ENCODE results near the gene DUSP3. TPM values are rescaled to one million over a fixed set of nuclear protein-coding genes. Genes with fewer than 3 reads are reported as not detected.

The DUSP3 gene
- total and polyA plus RNA-seq, 11 donors, result 208 to 363 (median 267) TPM

DNA sequence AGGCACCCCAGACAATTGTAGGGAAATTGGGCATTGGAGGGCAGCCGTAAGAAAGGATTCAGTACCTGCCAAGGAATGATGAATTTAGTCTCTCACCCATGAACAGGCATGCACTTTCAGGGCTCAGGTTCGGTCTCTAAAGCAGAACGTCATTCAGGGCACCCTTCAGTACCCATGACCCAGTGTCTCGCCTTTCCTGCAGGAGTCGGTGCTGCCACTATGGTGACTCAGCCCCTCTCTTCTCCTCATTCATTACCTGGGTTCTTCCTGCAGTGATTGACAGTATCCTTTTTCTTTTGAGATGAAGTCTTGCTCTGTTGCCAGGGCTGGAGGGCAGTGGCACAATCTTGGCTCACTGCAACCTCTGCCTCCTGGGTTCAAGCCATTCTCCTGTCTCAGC, 28.6 kb downstream of the DUSP3 start:
- DNase-seq (no peak), ATAC-seq (no peak)
- Histone ChIP-seq H3K27me3 (peaks cover 0 to 9% (median 4%) of the 10 kb centered on the region in 9 donors), H3K9me3 (no peaks in the 10 kb centered on the region), H3K36me3 (no peaks in the 10 kb centered on the region), H3K4me1 (peaks cover 1 to 16% (median 8%) of the 10 kb centered on the region in 12 donors), H3K27ac (no peak overlapping the region), H3K4me3 (no peak overlapping the region)
- intact Hi-C loops (cut with DNase I), result loop anchor here in 3 of 10 donors (5.0 to 10.0 kb wide), 2 partner anchors 38 to 175 kb away; no protein-coding TSS in a partner anchor
- WGBS, 4 donors, result 85 to 94% (median 88%) methylated on average over 5 of the region's 5 CpGs
- TF ChIP-seq, protein P1, sequence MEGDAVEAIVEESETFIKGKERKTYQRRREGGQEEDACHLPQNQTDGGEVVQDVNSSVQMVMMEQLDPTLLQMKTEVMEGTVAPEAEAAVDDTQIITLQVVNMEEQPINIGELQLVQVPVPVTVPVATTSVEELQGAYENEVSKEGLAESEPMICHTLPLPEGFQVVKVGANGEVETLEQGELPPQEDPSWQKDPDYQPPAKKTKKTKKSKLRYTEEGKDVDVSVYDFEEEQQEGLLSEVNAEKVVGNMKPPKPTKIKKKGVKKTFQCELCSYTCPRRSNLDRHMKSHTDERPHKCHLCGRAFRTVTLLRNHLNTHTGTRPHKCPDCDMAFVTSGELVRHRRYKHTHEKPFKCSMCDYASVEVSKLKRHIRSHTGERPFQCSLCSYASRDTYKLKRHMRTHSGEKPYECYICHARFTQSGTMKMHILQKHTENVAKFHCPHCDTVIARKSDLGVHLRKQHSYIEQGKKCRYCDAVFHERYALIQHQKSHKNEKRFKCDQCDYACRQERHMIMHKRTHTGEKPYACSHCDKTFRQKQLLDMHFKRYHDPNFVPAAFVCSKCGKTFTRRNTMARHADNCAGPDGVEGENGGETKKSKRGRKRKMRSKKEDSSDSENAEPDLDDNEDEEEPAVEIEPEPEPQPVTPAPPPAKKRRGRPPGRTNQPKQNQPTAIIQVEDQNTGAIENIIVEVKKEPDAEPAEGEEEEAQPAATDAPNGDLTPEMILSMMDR (IDR thresholded peaks at IDR 0.05), result no peak
- no peak for TF ChIP-seq POLR2A (IDR thresholded peaks at IDR 0.05)

DNA sequence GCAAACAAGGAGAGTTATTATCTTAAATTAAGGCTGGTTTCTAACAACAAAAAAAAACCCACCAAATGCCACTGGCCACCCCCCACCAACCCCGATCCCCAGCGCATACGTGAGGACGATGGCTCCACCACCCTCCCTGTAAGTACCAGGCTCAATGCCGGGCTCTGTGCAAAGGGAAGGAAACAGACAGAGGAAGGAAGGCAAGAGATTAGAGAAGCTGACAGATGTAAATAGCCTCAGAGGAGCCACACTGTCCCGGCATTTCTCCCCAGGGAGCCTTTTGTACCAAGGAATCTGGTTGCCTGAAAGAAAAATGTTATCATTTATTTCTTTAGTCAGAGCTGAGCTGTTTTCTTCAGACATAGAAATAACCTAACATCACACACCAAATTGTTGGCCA, 33.2 kb downstream of the DUSP3 start:
- H3K4me3 ChIP-seq, result no peak overlapping the region
- H3K9me3 ChIP-seq, result no peaks in the 10 kb centered on the region
- H3K36me3 ChIP-seq, result no peaks in the 10 kb centered on the region
- DNase-seq (peak in 1 of 5 donors; percentile 44), ATAC-seq (peak in 2 of 4 donors; percentile 44 to 51)
- peaks cover 0 to 15% (median 3%) of the 10 kb centered on the region in 12 donors for H3K4me1 ChIP-seq
- intact Hi-C loops (cut with DNase I), result loop anchor here in 1 of 10 donors (10.0 kb wide), 1 partner anchor 171 kb away; no protein-coding TSS in a partner anchor
- H3K27me3 ChIP-seq, result no peaks in the 10 kb centered on the region
- TF ChIP-seq, protein P1 (IDR thresholded peaks at IDR 0.05), result no peak
- TF ChIP-seq POLR2A (IDR thresholded peaks at IDR 0.05), result no peak
- WGBS, 4 donors, result 7 to 21% (median 18%) methylated on average over 6 of the region's 6 CpGs
- no peak overlapping the region for H3K27ac ChIP-seq

DNA sequence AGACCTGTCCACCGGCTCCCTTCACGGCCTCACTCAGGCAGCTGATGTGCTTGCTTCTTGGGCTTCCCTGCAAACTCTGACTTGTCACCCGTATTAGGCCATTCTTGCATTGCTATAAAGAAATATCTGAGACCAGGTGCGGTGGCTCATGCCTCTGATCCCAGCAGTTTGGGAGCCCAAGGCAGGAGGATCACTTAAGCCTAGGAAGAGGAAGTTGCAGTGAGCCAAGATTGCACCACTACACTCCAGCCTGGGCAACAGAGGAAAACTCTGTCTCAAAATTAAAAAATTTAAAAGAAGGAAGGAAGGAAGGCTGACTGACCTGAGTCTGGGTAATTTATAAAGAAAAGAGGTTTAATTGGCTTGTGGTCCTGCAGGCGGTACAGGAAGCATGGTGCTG, 37.1 kb downstream of the DUSP3 start:
- Histone ChIP-seq H3K27ac (no peak overlapping the region), H3K4me1 (peaks cover 0 to 11% (median 3%) of the 10 kb centered on the region in 12 donors), H3K9me3 (no peaks in the 10 kb centered on the region), H3K27me3 (no peaks in the 10 kb centered on the region), H3K4me3 (no peak overlapping the region), H3K36me3 (no peaks in the 10 kb centered on the region)
- no peak for TF ChIP-seq POLR2A (IDR thresholded peaks at IDR 0.05)
- TF ChIP-seq, protein P1 (IDR thresholded peaks at IDR 0.05), result no peak
- intact Hi-C loops (cut with DNase I), result loop anchor here in 1 of 10 donors (10.0 kb wide), 1 partner anchor 167 kb away; no protein-coding TSS in a partner anchor
- ATAC-seq, result no peak
- WGBS, 4 donors, result 74 to 89% (median 84%) methylated on average over 5 of the region's 5 CpGs
- no peak for DNase-seq

DNA sequence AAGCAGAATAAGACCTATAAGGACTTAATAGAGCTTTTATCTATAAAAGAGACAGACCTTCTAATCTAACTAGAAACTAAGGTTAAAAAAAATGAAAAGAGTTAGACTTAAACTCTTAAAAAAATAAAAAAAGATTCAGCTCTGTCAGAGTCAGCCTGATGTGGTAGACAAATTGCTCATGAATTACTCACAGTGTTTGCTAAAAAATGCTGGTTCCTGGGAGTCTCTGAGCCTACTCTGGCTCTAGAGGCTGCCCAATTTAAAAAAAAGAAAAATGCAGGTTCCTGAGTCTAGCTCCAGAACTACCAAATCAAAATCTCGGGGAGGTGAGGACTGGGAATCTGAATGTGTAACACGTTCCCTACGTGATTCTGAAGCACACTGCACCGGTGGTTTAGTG, 38.2 kb downstream of the DUSP3 start:
- Histone ChIP-seq H3K36me3 (no peaks in the 10 kb centered on the region), H3K4me3 (no peak overlapping the region), H3K9me3 (no peaks in the 10 kb centered on the region), H3K27me3 (no peaks in the 10 kb centered on the region), H3K27ac (no peak overlapping the region), H3K4me1 (peaks cover 0 to 5% (median 0%) of the 10 kb centered on the region in 12 donors)
- intact Hi-C loops (cut with DNase I), result loop anchor here in 1 of 10 donors (10.0 kb wide), 1 partner anchor 166 kb away; no protein-coding TSS in a partner anchor
- no peak for DNase-seq
- ATAC-seq, result no peak
- WGBS, 4 donors, result 86 to 92% (median 90%) methylated on average over 4 of the region's 4 CpGs
- no peak for TF ChIP-seq POLR2A (IDR thresholded peaks at IDR 0.05)
- TF ChIP-seq, protein P1 (IDR thresholded peaks at IDR 0.05), result no peak

Data from heart left ventricle (tissue), 16 donors.